T-cell (primary cell): ENCODE data around the gene ORC3. TPM values are rescaled to one million over a fixed set of nuclear protein-coding genes. Genes with fewer than 3 reads are reported as not detected.

ENCODE experiments used
- ATAC-seq, 4 experiments: fragments of 200-7000 bp in 3 of 4; fragments of 150-1000 bp in 1 of 4; cut with Tn5 transposase; replicated peaks in 1 of 4; 1 replicate in 3 of 4; 2 replicates in 1 of 4; pipeline ENCODE4 v1.10.0; 2021; ENCODE audit warnings: moderate library complexity in 3 of 4, mild to moderate bottlenecking in 2 of 4, moderate number of reproducible peaks in 1 of 4
- CTCF ChIA-PET, 2 donors: fragments of 300-600 bp; sonication (Branson Sonifier 250); formaldehyde crosslinking; loops; one replicate each; lab custom pipeline; 2022; ENCODE audit warnings: antibody characterized with exemption in 2 of 2; lab: Charles Lee
- POLR2A ChIA-PET, 2 donors: fragments of 300-600 bp; sonication (Branson Sonifier 250); formaldehyde crosslinking; loops; one replicate each; lab custom pipeline; 2022; ENCODE audit warnings: antibody characterized with exemption in 2 of 2; lab: Charles Lee
- DNase-seq, 35 experiments: peaks; one replicate each; pipeline versions ENCODE4 v3.0.0 to v3.0.0-alpha.2; 2013 to 2023
- H3K27ac ChIP-seq: one replicate; pipeline ENCODE4 v1.5.1; 2013; ENCODE audit warnings: low read length
- H3K27me3 ChIP-seq, 2 experiments: replicated peaks in 1 of 2; 1 replicate in 1 of 2; 2 replicates in 1 of 2; pipeline versions ENCODE4 v1.6.1 to v1.7.0; 2013; ENCODE audit warnings: low read length in 1 of 2, mixed read lengths in 1 of 2; ENCODE audit not compliant: control insufficient read depth in 2 of 2, insufficient read depth in 2 of 2; ENCODE audit errors: extremely low read depth in 1 of 2
- H3K36me3 ChIP-seq, 2 donors: 1 replicate in 1 of 2; 2 replicates in 1 of 2; pipeline versions ENCODE4 v1.6.1 to v1.7.0; 2013; ENCODE audit warnings: low read length in 1 of 2; ENCODE audit not compliant: control insufficient read depth in 2 of 2, insufficient read depth in 1 of 2; ENCODE audit errors: extremely low read depth in 1 of 2
- H3K4me1 ChIP-seq, 2 experiments: 1 replicate in 1 of 2; 2 replicates in 1 of 2; pipeline versions ENCODE4 v1.6.1 to v1.7.0; 2013; ENCODE audit warnings: low read length in 2 of 2, mixed read lengths in 1 of 2; ENCODE audit not compliant: insufficient read depth in 2 of 2, control insufficient read depth in 1 of 2; ENCODE audit errors: extremely low read depth in 1 of 2
- H3K4me3 ChIP-seq, 2 donors: 1 replicate in 1 of 2; 2 replicates in 1 of 2; pipeline versions ENCODE4 v1.5.1 to v1.7.0; 2013; ENCODE audit warnings: mild to moderate bottlenecking in 2 of 2, low read length in 1 of 2, moderate library complexity in 1 of 2; ENCODE audit not compliant: control insufficient read depth in 1 of 2; ENCODE audit errors: extremely low read depth in 1 of 2
- H3K9me3 ChIP-seq: 2 replicates; pipeline ENCODE4 v1.7.0; 2013
- H3K27ac Mint-ChIP-seq, 2 donors: one replicate each; pipeline ENCODE4 v1.8.0; 2020 to 2021; ENCODE audit warnings: mild to moderate bottlenecking in 2 of 2, mixed read lengths in 2 of 2
- H3K27me3 Mint-ChIP-seq, 2 donors: one replicate each; pipeline ENCODE4 v1.8.0; 2021 to 2022; ENCODE audit warnings: mixed read lengths in 2 of 2
- H3K36me3 Mint-ChIP-seq: one replicate; pipeline ENCODE4 v1.8.0; 2021; ENCODE audit warnings: mixed read lengths
- H3K4me1 Mint-ChIP-seq, 3 donors: one replicate each; pipeline ENCODE4 v1.8.0; 2020 to 2022; ENCODE audit warnings: mixed read lengths in 3 of 3, mild to moderate bottlenecking in 1 of 3
- H3K4me3 Mint-ChIP-seq, 3 donors: one replicate each; pipeline ENCODE4 v1.8.0; 2020 to 2022; ENCODE audit warnings: mild to moderate bottlenecking in 3 of 3, mixed read lengths in 3 of 3, moderate library complexity in 3 of 3
- H3K9me3 Mint-ChIP-seq, 3 donors: one replicate each; pipeline ENCODE4 v1.8.0; 2020 to 2022; ENCODE audit warnings: mixed read lengths in 3 of 3
- WGBS: methylation state at CpG from one replicate; pipeline ENCODE4 v1.1.5; 2013; ENCODE audit warnings: missing lambda C conversion rate; ENCODE audit not compliant: insufficient coverage; 5-methylcytosine and 5-hydroxymethylcytosine counted together
- total RNA-seq, 35 experiments: library from RNA in 6 of 35; stranded (reverse) in 6 of 35; fragments of 120-200 nt in 1 of 35; gene quantifications; one replicate each; pipeline versions ENCODE4 v1.2.1 to v1.2.4 and lab custom pipeline; 2013 to 2026

ORC3 gene
- total RNA-seq, 5 donors from 2014 or later (not counting 1 experiment from before 2014, with no cell fraction given) = 15.9 to 20.9 (median 20.4) TPM

DNA sequence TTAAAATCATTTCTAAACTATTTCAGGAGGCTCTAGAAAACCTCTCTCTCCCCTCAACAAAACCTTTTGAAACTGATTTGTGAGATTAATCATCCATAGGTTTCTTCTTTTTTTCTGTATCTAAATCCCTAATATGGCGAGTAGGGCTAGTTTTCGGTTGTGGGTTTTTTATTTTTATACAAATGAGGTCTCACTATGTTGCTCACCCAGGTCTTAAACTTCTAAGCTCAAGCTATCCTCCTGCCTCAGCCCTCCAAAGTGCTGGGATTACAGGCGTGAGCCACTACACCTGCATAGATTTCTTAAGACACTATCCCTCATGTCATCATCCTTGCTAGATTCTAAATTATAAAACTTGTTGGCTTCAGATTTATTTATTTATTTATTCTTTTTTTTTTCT, 43.9 kb downstream of the ORC3 start:
- no peaks in the 10 kb centered on the region for H3K9me3 Mint-ChIP-seq
- Histone ChIP-seq H3K36me3 (peaks cover 0 to 22% of the 10 kb centered on the region in 2 donors), H3K27me3 (no peaks in the 10 kb centered on the region), H3K4me3 (no peak overlapping the region), H3K27ac (no peak overlapping the region), H3K9me3 (no peaks in the 10 kb centered on the region), H3K4me1 (no peaks in the 10 kb centered on the region)
- H3K27me3 Mint-ChIP-seq = no peaks in the 10 kb centered on the region
- DNase-seq (no peak), ATAC-seq (no peak)
- H3K36me3 Mint-ChIP-seq = peaks cover 59% of the 10 kb centered on the region
- no peaks in the 10 kb centered on the region for H3K4me1 Mint-ChIP-seq
- WGBS = no CpG with 5 or more reads among the region's 3 CpGs
- no peak overlapping the region for H3K4me3 Mint-ChIP-seq
- ChIA-PET CTCF (no interaction called here), POLR2A (no interaction called here)
- H3K27ac Mint-ChIP-seq = no peak overlapping the region

DNA sequence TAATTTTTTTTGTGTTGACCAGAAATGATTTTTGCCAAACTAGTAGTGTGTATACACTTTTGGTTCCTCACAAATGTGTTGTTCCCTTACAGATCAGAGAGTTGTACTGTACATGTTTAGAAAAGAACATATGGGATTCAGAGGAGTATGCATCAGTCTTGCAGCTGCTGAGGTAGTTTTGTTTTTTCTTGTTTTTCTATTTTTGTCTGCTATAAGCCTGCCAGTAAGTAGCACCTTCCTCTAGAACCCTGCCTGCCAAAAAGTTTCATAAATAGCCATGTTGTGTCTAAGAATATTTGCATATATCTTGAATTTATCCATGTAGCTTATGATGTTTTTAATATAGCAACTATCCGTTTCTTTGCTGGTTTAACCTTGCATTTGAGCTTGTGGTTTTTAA, 46.4 kb downstream of the ORC3 start:
- H3K4me3 Mint-ChIP-seq = no peak overlapping the region
- POLR2A ChIA-PET = interaction anchor here in 1 of 2 donors (0.9 kb wide), 1 partner anchor 11 kb away, joined by 4 read pairs; no protein-coding TSS in a partner anchor
- H3K4me1 Mint-ChIP-seq = no peaks in the 10 kb centered on the region
- DNase-seq = no peak
- no CpG with 5 or more reads among the region's 1 CpG for WGBS
- H3K9me3 Mint-ChIP-seq = no peaks in the 10 kb centered on the region
- Histone ChIP-seq H3K36me3 (peaks cover 0 to 15% of the 10 kb centered on the region in 2 donors), H3K27me3 (no peaks in the 10 kb centered on the region), H3K4me1 (no peaks in the 10 kb centered on the region), H3K27ac (no peak overlapping the region), H3K4me3 (no peak overlapping the region), H3K9me3 (no peaks in the 10 kb centered on the region)
- CTCF ChIA-PET = interaction anchor here (0.7 to 1.2 kb wide), 2 partner anchors 27 to 1234 kb away, joined by 3 read pairs; no protein-coding TSS in a partner anchor
- no peak overlapping the region for H3K27ac Mint-ChIP-seq
- H3K27me3 Mint-ChIP-seq = no peaks in the 10 kb centered on the region
- H3K36me3 Mint-ChIP-seq = peaks cover 58% of the 10 kb centered on the region
- no peak for ATAC-seq

DNA sequence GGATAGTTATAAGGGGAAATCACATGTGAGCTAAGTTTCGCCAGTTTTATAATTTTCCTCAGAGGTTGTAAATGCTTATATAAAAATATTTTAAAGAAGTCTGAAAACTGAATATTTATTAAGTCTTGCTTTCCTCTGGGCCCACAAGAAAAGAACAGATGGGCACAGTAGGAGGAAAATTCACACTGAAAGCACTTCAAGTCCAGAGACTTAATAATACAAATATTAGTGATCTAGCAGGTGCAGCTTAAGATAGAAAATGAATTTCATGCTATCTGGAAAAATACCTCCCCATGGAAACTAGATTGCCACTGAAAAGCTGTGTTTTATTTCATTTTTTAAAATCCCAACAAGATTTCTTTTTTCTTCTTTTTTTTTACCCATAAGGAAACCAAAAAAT, 47.2 kb downstream of the ORC3 start:
- DNase-seq (no peak), ATAC-seq (no peak)
- no CpG with 5 or more reads among the region's 1 CpG for WGBS
- CTCF ChIA-PET = no interaction called here
- no peak overlapping the region for H3K27ac Mint-ChIP-seq
- no peak overlapping the region for H3K27ac ChIP-seq
- H3K4me3 ChIP-seq = no peak overlapping the region
- no peaks in the 10 kb centered on the region for H3K27me3 Mint-ChIP-seq
- peaks cover 0 to 15% of the 10 kb centered on the region in 2 donors for H3K36me3 ChIP-seq
- H3K4me1 Mint-ChIP-seq = no peaks in the 10 kb centered on the region
- no peak overlapping the region for H3K4me3 Mint-ChIP-seq
- no peaks in the 10 kb centered on the region for H3K27me3 ChIP-seq
- H3K4me1 ChIP-seq = no peaks in the 10 kb centered on the region
- H3K9me3 ChIP-seq = no peaks in the 10 kb centered on the region
- POLR2A ChIA-PET = interaction anchor here in 1 of 2 donors (0.9 kb wide), 1 partner anchor 11 kb away, joined by 4 read pairs; no protein-coding TSS in a partner anchor
- peaks cover 59% of the 10 kb centered on the region for H3K36me3 Mint-ChIP-seq
- no peaks in the 10 kb centered on the region for H3K9me3 Mint-ChIP-seq

DNA sequence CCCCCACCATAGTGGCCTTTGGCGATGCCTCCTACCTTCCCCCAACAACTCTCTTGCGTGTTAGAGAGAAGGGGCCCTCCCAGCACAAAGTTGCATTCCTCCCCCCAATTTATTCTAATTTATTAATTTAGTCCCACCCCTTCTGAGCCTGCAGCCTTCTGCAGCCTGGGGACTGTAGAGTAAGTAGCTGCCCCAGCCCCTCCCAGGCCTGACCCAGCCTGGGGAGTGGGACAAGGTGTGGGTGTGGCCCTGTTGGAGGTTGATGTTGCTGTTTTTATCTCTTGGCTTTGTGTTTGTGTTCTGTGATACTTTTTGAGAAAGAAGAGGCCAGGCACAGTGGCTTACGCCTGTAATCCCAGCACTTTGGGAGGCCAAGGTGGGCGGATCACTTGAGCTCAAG, 49.4 kb downstream of the ORC3 start:
- H3K27me3 Mint-ChIP-seq = no peaks in the 10 kb centered on the region
- DNase-seq (no peak), ATAC-seq (no peak)
- H3K36me3 Mint-ChIP-seq = peaks cover 43% of the 10 kb centered on the region
- Histone ChIP-seq H3K27ac (no peak overlapping the region), H3K4me3 (no peak overlapping the region), H3K36me3 (peaks cover 0 to 15% of the 10 kb centered on the region in 2 donors), H3K4me1 (no peaks in the 10 kb centered on the region), H3K27me3 (no peaks in the 10 kb centered on the region), H3K9me3 (no peaks in the 10 kb centered on the region)
- no peak overlapping the region for H3K4me3 Mint-ChIP-seq
- H3K9me3 Mint-ChIP-seq = no peaks in the 10 kb centered on the region
- CTCF ChIA-PET = no interaction called here
- H3K27ac Mint-ChIP-seq = no peak overlapping the region
- POLR2A ChIA-PET = no interaction called here
- H3K4me1 Mint-ChIP-seq = peaks cover 0 to 2% (median 0%) of the 10 kb centered on the region in 3 donors
- WGBS = no CpG with 5 or more reads among the region's 4 CpGs

DNA sequence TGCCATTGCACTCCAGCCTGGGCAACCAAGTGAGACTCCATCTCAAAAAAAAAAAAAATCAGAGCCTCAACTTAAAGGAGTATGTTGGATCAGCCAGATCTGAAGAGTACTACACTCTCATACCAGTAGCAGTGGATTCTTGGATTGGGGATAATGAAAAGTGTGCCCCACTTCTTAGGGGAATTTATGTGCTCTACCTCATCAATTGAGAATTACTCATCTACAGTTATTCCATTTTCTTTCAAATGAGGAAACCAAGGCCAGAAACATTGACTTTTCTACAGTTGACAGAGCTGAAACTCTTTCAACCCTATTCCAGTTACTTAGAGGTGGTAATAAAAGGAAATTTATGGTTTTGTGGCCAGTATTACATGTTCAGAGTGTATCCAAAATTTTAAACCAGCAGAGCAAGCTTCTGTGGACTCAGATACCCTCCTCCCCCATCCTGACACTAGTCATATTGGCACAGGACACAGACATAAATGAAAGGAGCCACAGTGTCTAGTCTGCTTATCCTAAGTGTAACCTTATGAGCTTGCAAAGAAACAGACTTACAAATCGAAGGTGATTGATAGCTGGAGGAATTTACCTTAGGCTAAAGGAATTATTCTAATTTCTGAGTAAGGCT, 51.2 kb downstream of the ORC3 start:
- Histone ChIP-seq H3K36me3 (peaks cover 0 to 6% of the 10 kb centered on the region in 2 donors), H3K4me3 (no peak overlapping the region), H3K27ac (no peak overlapping the region), H3K9me3 (no peaks in the 10 kb centered on the region), H3K27me3 (no peaks in the 10 kb centered on the region), H3K4me1 (peaks cover 3 to 5% of the 10 kb centered on the region in 2 experiments)
- no CpG with 5 or more reads among the region's 1 CpG for WGBS
- DNase-seq = no peak
- H3K36me3 Mint-ChIP-seq = peaks cover 31% of the 10 kb centered on the region
- H3K4me3 Mint-ChIP-seq = no peak overlapping the region
- no peaks in the 10 kb centered on the region for H3K9me3 Mint-ChIP-seq
- ATAC-seq = no peak
- POLR2A ChIA-PET = interaction anchor here in 1 of 2 donors (0.5 to 0.6 kb wide), 2 partner anchors 43 to 498 kb away, joined by 3 to 8 read pairs; no protein-coding TSS in a partner anchor
- CTCF ChIA-PET = no interaction called here
- H3K4me1 Mint-ChIP-seq = peaks cover 0 to 14% (median 12%) of the 10 kb centered on the region in 3 donors
- no peaks in the 10 kb centered on the region for H3K27me3 Mint-ChIP-seq
- H3K27ac Mint-ChIP-seq = no peak overlapping the region

DNA sequence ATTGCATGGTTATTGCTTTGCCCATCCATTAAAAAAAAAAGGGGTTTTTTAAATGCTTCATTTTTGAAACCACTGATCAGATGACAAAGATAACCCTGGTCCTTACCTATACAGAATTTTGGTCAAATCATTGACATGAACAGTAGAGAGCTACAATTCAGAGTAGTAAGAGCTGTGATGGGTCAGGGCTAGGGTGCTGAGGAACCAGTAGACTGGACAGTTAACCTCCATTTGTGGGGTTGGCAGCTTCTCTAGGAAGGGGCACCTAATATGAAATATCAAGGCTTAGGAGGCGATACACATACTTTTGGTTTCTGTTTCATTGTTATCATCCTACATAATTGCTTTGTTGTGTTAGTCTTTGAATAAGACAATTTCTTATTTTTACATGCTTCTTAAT, 55.1 kb downstream of the ORC3 start:
- peaks cover 0 to 3% of the 10 kb centered on the region in 2 donors for H3K36me3 ChIP-seq
- peak overlapping the region; percentile 81 to 82 for H3K27ac Mint-ChIP-seq
- peak overlapping the region; percentile 57 to 76 (median 71) for H3K4me3 Mint-ChIP-seq
- H3K27me3 ChIP-seq = no peaks in the 10 kb centered on the region
- CTCF ChIA-PET = interaction anchor here in 1 of 2 donors (0.6 to 0.7 kb wide), 2 partner anchors 16 to 1308 kb away, joined by 6 to 7 read pairs; no protein-coding TSS in a partner anchor
- DNase-seq = peak in 2 of 35 experiments; percentile 1 to 29
- peak overlapping the region in 1 of 2 donors; percentile 16 for H3K4me3 ChIP-seq
- POLR2A ChIA-PET = interaction anchor here (0.6 to 1.1 kb wide), 3 partner anchors 11 to 53 kb away, joined by 4 to 8 read pairs (median 4); no protein-coding TSS in a partner anchor
- peak overlapping the region; percentile 37 for H3K27ac ChIP-seq
- H3K9me3 ChIP-seq = no peaks in the 10 kb centered on the region
- no peaks in the 10 kb centered on the region for H3K9me3 Mint-ChIP-seq
- H3K4me1 Mint-ChIP-seq = peaks cover 0 to 19% (median 15%) of the 10 kb centered on the region in 3 donors
- no CpG with 5 or more reads among the region's 1 CpG for WGBS
- ATAC-seq = peak in 3 of 4 experiments; percentile 40 to 54 (median 53)
- H3K27me3 Mint-ChIP-seq = no peaks in the 10 kb centered on the region
- peaks cover 23% of the 10 kb centered on the region for H3K36me3 Mint-ChIP-seq
- H3K4me1 ChIP-seq = peaks cover 3 to 5% of the 10 kb centered on the region in 2 experiments
